ENCODE results near the gene USP47.

DNA sequence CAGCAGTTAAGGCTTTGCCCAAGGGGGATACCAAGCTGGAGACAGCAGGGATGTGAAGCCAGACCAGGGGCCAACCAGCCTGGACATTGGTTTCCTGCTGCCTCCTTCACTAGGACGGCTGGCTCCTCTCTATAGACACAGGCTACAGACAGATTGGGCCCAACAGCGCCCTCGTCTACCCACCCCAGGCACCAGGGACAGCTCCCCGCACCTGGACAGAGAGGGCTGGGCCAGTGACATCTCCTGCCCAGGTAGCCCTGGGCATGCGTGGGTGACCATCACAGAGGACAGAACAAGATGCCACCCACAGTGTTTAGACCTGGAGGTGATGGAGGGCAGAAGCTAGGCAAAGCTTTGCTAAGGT, 165.4 kb downstream of the USP47 start:
- TF ChIP-seq, protein P1, sequence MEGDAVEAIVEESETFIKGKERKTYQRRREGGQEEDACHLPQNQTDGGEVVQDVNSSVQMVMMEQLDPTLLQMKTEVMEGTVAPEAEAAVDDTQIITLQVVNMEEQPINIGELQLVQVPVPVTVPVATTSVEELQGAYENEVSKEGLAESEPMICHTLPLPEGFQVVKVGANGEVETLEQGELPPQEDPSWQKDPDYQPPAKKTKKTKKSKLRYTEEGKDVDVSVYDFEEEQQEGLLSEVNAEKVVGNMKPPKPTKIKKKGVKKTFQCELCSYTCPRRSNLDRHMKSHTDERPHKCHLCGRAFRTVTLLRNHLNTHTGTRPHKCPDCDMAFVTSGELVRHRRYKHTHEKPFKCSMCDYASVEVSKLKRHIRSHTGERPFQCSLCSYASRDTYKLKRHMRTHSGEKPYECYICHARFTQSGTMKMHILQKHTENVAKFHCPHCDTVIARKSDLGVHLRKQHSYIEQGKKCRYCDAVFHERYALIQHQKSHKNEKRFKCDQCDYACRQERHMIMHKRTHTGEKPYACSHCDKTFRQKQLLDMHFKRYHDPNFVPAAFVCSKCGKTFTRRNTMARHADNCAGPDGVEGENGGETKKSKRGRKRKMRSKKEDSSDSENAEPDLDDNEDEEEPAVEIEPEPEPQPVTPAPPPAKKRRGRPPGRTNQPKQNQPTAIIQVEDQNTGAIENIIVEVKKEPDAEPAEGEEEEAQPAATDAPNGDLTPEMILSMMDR (tag by site-specific recombination; IDR thresholded peaks at IDR 0.05), result no peak
- TF ChIP-seq ZNF155 (tag by site-specific recombination; IDR thresholded peaks at IDR 0.05) (no peak), ZNF544 (tag by site-specific recombination; IDR thresholded peaks at IDR 0.05) (no peak), PATZ1 (tag by site-specific recombination; IDR thresholded peaks at IDR 0.05) (no peak), HOXA7 (CRISPR knock-in tag; IDR thresholded peaks at IDR 0.05; ENCODE audit: borderline replicate concordance) (no peak), ZNF792 (tag by site-specific recombination; IDR thresholded peaks at IDR 0.05) (no peak), ZNF629 (tag by site-specific recombination; IDR thresholded peaks at IDR 0.05) (no peak), ZBTB7A (tag by site-specific recombination; IDR thresholded peaks at IDR 0.05; ENCODE audit: low read depth) (no peak), OVOL3 (tag by site-specific recombination; IDR thresholded peaks at IDR 0.05) (no peak)
- TF ChIP-seq, protein P2, sequence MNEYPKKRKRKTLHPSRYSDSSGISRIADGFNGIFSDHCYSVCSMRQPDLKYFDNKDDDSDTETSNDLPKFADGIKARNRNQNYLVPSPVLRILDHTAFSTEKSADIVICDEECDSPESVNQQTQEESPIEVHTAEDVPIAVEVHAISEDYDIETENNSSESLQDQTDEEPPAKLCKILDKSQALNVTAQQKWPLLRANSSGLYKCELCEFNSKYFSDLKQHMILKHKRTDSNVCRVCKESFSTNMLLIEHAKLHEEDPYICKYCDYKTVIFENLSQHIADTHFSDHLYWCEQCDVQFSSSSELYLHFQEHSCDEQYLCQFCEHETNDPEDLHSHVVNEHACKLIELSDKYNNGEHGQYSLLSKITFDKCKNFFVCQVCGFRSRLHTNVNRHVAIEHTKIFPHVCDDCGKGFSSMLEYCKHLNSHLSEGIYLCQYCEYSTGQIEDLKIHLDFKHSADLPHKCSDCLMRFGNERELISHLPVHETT (tag by site-specific recombination; IDR thresholded peaks at IDR 0.05), result no peak
- TF ChIP-seq, protein P3, sequence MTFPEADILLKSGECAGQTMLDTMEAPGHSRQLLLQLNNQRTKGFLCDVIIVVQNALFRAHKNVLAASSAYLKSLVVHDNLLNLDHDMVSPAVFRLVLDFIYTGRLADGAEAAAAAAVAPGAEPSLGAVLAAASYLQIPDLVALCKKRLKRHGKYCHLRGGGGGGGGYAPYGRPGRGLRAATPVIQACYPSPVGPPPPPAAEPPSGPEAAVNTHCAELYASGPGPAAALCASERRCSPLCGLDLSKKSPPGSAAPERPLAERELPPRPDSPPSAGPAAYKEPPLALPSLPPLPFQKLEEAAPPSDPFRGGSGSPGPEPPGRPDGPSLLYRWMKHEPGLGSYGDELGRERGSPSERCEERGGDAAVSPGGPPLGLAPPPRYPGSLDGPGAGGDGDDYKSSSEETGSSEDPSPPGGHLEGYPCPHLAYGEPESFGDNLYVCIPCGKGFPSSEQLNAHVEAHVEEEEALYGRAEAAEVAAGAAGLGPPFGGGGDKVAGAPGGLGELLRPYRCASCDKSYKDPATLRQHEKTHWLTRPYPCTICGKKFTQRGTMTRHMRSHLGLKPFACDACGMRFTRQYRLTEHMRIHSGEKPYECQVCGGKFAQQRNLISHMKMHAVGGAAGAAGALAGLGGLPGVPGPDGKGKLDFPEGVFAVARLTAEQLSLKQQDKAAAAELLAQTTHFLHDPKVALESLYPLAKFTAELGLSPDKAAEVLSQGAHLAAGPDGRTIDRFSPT (tag by site-specific recombination; IDR thresholded peaks at IDR 0.05), result no peak
- TF ChIP-seq, protein P4, sequence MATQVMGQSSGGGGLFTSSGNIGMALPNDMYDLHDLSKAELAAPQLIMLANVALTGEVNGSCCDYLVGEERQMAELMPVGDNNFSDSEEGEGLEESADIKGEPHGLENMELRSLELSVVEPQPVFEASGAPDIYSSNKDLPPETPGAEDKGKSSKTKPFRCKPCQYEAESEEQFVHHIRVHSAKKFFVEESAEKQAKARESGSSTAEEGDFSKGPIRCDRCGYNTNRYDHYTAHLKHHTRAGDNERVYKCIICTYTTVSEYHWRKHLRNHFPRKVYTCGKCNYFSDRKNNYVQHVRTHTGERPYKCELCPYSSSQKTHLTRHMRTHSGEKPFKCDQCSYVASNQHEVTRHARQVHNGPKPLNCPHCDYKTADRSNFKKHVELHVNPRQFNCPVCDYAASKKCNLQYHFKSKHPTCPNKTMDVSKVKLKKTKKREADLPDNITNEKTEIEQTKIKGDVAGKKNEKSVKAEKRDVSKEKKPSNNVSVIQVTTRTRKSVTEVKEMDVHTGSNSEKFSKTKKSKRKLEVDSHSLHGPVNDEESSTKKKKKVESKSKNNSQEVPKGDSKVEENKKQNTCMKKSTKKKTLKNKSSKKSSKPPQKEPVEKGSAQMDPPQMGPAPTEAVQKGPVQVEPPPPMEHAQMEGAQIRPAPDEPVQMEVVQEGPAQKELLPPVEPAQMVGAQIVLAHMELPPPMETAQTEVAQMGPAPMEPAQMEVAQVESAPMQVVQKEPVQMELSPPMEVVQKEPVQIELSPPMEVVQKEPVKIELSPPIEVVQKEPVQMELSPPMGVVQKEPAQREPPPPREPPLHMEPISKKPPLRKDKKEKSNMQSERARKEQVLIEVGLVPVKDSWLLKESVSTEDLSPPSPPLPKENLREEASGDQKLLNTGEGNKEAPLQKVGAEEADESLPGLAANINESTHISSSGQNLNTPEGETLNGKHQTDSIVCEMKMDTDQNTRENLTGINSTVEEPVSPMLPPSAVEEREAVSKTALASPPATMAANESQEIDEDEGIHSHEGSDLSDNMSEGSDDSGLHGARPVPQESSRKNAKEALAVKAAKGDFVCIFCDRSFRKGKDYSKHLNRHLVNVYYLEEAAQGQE (tag by site-specific recombination; IDR thresholded peaks at IDR 0.05), result peak; percentile 69

All from HEK293 (cell line).